ENCODE results near the gene PCDHGA1.

- TF ChIP-seq CTCF (IDR thresholded peaks at IDR 0.05; ENCODE audit: low read depth, low read length): no peak
- no peak for TF ChIP-seq EZH2phosphoT487 (IDR thresholded peaks at IDR 0.05; ENCODE audit: low read depth)
Measured at GRCh38 chr5:141485321-141486055, 155.2 kb downstream of the PCDHGA1 start.
